Activated T-helper 9 cell treated with anti-CD3 and anti-CD28 coated beads, Interleukin-2, amount 50 U/mL, for 16 hours (primary cell): ENCODE results near the gene SYNGR4.

Experiments used
- DNase-seq: peaks from one replicate; pipeline ENCODE4 v3.0.0-alpha.2; 2020; ENCODE audit warnings: low read depth

SYNGR4 gene

GRCh38 chr19:48397263-48398101 lies 33.3 kb downstream of the SYNGR4 start:
- DNase-seq: no peak

DNA sequence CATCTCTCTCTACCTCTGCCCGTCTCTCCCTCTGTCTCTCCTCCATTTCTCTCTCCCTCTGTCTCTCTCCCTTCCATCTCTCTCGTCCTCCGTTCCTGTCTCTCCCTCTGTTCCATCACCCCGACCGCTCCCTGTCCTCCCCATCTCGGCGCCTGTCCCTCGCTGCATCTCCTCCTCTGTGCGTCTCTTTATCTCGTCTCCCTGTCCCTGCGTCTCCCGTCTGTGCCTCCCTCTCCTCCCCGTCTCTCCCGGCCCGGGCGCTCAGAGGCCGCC lies 33.9 kb downstream of the SYNGR4 start:
- DNase-seq: no peak

GRCh38 chr19:48398375-48399235 lies 34.4 kb downstream of the SYNGR4 start:
- DNase-seq: peak; percentile 77

DNA sequence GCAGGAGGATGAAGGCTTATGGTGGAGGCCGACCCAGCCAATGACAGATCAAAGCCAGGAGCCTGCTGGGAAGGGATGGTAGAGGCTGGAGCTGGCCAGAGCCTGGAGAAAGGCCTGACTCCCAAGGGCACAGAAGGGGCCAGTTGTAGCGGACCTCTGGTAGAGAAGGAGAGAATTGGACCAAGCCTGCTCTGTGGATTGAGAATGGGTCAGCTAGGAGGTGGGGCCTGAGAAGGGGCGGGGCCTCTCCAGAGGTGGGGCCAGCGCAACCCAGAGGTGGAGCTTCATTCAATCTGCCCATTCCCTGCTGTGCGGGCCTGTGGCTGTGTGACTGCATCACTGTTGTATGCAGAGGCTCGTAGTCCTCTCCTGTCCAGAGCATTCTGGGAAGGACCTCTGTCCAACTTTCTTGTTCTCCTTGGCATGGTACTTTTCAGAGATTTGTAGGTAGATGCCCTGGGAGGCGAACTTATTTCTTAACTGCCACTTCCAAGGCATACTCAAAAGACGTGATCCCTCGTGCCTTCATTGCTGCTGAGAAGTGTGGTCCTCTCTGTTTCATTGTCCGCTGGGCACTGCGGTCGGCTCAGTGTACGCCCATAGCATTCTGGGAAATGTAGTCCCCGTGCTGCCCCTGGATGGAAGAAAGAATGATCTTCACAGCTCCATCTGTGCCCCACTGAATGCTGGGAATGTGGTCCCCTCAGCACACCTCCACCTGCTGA lies 36.0 kb downstream of the SYNGR4 start:
- no peak for DNase-seq

DNA sequence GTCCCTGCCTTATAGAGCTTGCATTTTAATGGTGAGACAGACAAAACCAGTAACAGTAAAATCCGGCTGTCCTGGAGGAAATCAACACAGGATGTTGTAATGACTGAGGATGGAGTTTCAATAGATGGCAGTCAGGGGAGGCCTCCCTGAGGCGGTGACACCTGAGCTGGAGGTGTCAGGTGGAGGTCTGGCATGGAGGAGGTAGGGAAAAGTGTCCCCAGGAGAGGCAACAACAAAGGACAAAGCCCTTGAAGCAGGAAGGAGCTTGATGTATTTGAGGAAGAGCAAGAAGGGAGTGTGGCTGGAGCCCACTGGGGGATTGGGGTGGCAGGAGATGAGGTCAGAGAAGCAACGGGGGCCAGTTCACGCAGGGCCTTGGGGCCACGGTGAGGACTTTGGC lies 37.1 kb downstream of the SYNGR4 start:
- no peak for DNase-seq

DNA sequence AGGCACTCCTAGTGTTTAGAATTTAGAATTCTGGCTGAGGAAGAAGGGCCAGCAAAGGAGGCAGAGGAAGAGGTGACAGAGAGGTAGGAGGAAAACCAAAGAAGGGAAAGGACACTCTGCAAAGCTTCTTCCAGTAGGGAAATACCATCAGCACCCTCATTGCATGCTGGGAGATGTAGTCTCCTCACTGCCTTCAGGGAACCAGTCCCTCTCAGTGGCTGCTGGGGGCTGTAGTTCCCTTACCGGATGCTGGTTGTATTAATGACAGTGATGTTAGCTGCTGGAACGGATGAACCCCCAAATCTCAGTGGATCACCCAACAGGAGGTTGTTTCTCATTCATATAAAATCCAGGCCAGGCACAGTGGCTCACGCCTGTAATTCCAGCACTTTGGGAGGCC lies 39.4 kb downstream of the SYNGR4 start:
- DNase-seq: no peak

DNA sequence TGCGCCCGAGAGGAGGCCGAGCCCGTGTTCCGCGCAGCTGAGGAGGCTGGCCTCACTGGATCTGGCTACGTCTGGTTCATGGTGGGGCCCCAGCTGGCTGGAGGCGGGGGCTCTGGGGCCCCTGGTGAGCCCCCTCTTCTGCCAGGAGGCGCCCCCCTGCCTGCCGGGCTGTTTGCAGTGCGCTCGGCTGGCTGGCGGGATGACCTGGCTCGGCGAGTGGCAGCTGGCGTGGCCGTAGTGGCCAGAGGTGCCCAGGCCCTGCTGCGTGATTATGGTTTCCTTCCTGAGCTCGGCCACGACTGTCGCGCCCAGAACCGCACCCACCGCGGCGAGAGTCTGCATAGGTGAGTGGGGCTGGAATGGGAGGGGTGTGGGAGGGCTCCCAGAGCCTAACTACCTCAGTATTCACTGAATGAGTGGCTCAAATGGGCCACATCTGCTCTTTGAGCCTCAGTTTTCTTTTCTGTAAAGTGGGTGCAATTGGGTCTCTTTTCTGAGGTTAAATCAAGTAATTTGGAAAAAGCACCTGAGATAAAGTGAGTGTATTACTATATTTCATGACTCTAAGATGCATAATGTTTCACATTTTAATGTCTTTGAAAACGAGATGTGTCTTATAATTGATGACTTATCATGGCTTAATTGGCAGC lies 41.0 kb downstream of the SYNGR4 start:
- no peak for DNase-seq

DNA sequence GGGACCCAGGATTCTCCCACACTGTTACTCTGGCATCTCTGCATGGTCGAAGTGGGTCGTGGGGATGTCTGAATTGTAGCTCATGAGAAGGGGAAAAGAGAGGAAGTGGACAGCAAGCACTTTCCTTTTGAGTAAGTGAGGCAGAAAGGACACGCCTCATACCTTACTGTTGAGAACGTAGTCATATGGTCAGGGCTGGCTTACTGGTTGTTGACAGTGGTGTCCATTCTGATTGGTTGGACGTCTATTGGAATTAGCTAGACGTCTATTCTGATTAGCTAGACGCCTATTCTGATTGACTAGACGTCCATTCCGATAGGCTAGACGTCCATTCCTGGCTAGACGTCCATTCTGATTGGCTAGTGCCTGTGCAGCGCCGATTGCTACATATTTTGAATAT lies 41.7 kb downstream of the SYNGR4 start:
- no peak for DNase-seq

- DNase-seq: no peak
These were observed 49.9 kb downstream of the SYNGR4 start for GRCh38 chr19:48413879-48414587.

- DNase-seq: peak; percentile 51
These were observed 51.2 kb downstream of the SYNGR4 start for GRCh38 chr19:48415395-48415794.

DNA sequence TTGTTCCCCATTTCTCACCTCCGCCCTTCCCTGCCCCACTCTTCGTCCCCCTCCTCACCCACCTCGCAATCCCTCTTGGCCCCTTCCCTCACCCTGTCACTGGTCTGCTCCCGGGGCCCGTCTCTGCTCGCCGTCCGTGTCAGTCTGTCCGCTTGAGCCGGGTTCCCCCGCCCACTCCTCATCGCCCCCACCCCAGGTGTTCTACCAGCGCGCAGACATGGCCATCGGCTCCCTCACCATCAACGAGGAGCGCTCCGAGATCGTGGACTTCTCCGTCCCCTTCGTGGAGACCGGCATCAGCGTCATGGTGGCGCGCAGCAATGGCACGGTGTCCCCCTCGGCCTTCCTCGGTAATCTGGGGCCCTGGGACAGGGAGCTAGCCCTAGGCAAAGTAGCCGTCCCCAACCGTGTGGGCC lies 51.6 kb downstream of the SYNGR4 start:
- no peak for DNase-seq

DNA sequence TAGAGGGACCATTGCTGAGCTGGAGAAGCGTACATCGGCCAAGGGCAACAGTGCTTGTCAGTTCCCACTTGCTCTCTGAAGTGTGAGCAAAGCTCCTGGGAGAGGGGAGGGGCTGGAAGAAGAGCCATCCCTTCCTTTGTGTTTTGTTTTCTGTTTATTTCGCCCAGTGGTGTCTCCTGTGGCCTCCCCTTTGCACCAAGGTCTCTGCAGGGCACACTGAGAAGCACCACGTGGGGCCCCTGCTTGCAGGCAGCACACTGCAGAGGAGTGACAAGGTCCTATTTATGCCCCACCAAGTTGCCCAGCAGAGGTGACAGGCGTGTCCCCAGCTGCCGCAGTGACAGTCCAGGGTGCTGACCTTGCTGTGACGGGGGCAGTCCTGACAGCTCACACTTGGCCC lies 53.3 kb downstream of the SYNGR4 start:
- DNase-seq: no peak

DNA sequence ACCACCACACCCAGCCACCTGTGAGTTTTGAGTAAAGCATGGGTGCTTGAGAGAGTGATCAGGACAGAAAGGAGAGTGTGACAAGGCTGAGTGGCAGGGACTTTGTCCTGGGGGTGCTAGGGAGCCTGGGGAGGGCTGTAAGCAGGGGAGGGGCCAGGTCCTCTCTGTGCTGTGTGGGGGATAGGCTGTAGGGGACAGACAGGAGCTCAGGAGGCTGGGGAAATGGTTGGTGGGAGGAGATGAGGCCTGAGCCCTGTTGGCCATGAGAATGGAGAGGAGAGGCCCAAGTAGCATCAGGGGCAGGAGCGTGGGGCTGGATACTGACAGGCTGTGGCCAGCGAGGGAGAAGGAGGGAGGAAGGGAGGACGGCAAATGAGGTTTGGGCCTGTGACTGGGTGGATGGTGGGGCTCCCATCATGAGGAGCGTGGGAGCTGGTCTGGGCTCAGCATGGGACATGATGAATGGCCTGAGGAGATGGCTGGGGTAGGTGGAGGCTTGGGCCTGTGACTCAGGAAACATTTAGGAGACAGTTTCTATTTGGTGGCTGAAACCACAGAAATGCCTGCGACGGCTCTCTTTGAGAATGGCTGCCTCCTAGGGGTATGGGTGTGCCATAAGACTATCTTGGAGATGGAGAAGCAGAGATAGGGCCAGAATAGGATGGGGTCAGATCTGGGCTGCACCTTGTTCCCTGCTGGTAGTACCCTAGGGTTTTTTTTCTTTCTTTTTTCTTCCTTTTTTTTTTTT lies 54.3 kb downstream of the SYNGR4 start:
- no peak for DNase-seq

GRCh38 chr19:48419158-48419920 lies 55.2 kb downstream of the SYNGR4 start:
- DNase-seq: peak; percentile 63

- no peak for DNase-seq
These were observed 57.4 kb downstream of the SYNGR4 start for GRCh38 chr19:48421548-48421947.

DNA sequence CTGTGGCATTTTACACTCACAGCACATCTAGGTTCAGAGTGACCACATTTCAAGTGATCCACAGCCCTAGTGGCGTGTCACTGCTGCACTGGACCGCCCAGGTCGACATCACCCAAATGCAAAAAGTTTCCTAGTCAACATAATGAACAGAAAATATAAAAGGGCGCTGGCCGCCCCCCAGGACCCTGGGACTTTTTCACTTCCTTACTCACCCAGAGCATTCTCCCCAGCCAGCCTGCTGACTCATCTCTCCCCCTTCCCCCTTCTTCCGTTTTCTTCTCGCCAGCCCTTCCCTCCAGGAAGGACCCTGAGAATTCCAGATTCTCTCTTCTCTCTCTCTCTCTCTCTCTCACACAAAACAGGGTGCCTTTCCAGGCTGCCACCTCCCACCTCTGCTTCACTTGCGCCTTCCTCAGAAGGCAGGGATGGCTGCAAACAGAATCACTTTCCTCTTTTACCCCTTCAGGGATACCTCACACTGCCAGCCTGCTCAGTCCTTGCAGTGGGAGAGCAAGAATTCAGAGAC lies 60.6 kb downstream of the SYNGR4 start:
- DNase-seq: no peak
